WTC11 (cell line): ENCODE data around the gene FOXK1. TPM values are rescaled to one million over a fixed set of nuclear protein-coding genes. Genes with fewer than 3 reads are reported as not detected.

ENCODE experiments used
- ATAC-seq: fragments of 200-7000 bp; cut with Tn5 transposase; 2 replicates; pipeline ENCODE4 v1.10.0; 2021; ENCODE audit warnings: mild to moderate bottlenecking, moderate library complexity
- CTCF ChIA-PET: fragments of 300-600 bp; sonication (Branson Sonifier 250); formaldehyde crosslinking; loops from one replicate; lab custom pipeline; 2021; ENCODE audit warnings: antibody characterized with exemption; lab: Charles Lee
- POLR2A ChIA-PET: fragments of 350-600 bp; sonication (Branson Sonifier 250); formaldehyde crosslinking; loops from one replicate; lab custom pipeline; 2021; ENCODE audit warnings: antibody characterized with exemption; lab: Charles Lee
- DNase-seq: peaks from one replicate; pipeline ENCODE4 v3.0.0; 2021; ENCODE audit warnings: low spot score
- H3K27ac Mint-ChIP-seq: 2 replicates; pipeline ENCODE4 v1.8.0; 2021; ENCODE audit warnings: mixed read lengths
- H3K27me3 Mint-ChIP-seq: 2 replicates; pipeline ENCODE4 v1.8.0; 2021; ENCODE audit warnings: low read depth, mild to moderate bottlenecking, moderate library complexity, mixed read lengths
- H3K36me3 Mint-ChIP-seq: 2 replicates; pipeline ENCODE4 v1.8.0; 2021; ENCODE audit warnings: mixed read lengths
- H3K4me1 Mint-ChIP-seq: 2 replicates; pipeline ENCODE4 v1.8.0; 2022; ENCODE audit warnings: mixed read lengths
- H3K4me3 Mint-ChIP-seq: 2 replicates; pipeline ENCODE4 v1.8.0; 2021; ENCODE audit warnings: mild to moderate bottlenecking, moderate library complexity, mixed read lengths
- H3K9me3 Mint-ChIP-seq: 2 replicates; pipeline ENCODE4 v1.8.0; 2021; ENCODE audit warnings: mixed read lengths
- EMX1 ChIP-seq: fragments of 250-450 bp; sonication (Bioruptor Pico); IDR thresholded peaks from 2 replicates; pipeline ENCODE4 v1.8.0; 2021; ENCODE audit warnings: mild to moderate bottlenecking
- FOXK1 ChIP-seq: sonication (generic); formaldehyde crosslinking; IDR thresholded peaks from 2 replicates; pipeline ENCODE4 v1.8.0; 2022; ENCODE audit warnings: mild to moderate bottlenecking, moderate library complexity, missing genetic modification reagents
- GTF2I ChIP-seq: fragments of 250-450 bp; sonication (Bioruptor Pico); conservative IDR thresholded peaks from 2 replicates; pipeline ENCODE4 v1.4.0; 2021; ENCODE audit warnings: mild to moderate bottlenecking
- MYBL2 ChIP-seq: sonication (generic); formaldehyde crosslinking; IDR thresholded peaks from 2 replicates; pipeline ENCODE4 v1.8.1; 2023; ENCODE audit warnings: mild to moderate bottlenecking, moderate library complexity, missing genetic modification reagents
- NFYB ChIP-seq: sonication (generic); formaldehyde crosslinking; conservative IDR thresholded peaks from 2 replicates; pipeline ENCODE4 v1.8.0; 2022; ENCODE audit warnings: low read depth, missing genetic modification reagents
- SMAD3 ChIP-seq: sonication (generic); formaldehyde crosslinking; IDR thresholded peaks from 2 replicates; pipeline ENCODE4 v1.8.0; 2022; ENCODE audit warnings: missing genetic modification reagents, mild to moderate bottlenecking, borderline replicate concordance
- TCF7 ChIP-seq: sonication (generic); formaldehyde crosslinking; IDR thresholded peaks from 2 replicates; pipeline ENCODE4 v1.8.0; 2022; ENCODE audit warnings: mild to moderate bottlenecking, low read depth, missing genetic modification reagents, moderate library complexity
- ZNF263 ChIP-seq: sonication (generic); formaldehyde crosslinking; IDR thresholded peaks from 2 replicates; pipeline ENCODE4 v1.8.1; 2022; ENCODE audit warnings: low read depth, mild to moderate bottlenecking, moderate library complexity, missing genetic modification reagents
- total RNA-seq: library from RNA; stranded (reverse); gene quantifications from 3 replicates; pipeline ENCODE4 v1.2.3, GENCODE V29; 2021
- TF ChIP-seq, protein P1 (sequence below): sonication (generic); formaldehyde crosslinking; IDR thresholded peaks from 2 replicates; pipeline ENCODE4 v1.8.0; 2022; ENCODE audit warnings: mild to moderate bottlenecking, missing genetic modification reagents
- TF ChIP-seq, protein P2 (sequence below): sonication (generic); formaldehyde crosslinking; IDR thresholded peaks from 2 replicates; pipeline ENCODE4 v1.8.1; 2023; ENCODE audit warnings: mild to moderate bottlenecking, missing genetic modification reagents
- TF ChIP-seq, protein P3 (sequence below): sonication (generic); formaldehyde crosslinking; IDR thresholded peaks from 2 replicates; pipeline ENCODE4 v1.8.1; 2023; ENCODE audit warnings: mild to moderate bottlenecking, moderate library complexity, missing genetic modification reagents
- TF ChIP-seq, protein P4 (sequence below): sonication (generic); formaldehyde crosslinking; IDR thresholded peaks from 2 replicates; pipeline ENCODE4 v1.8.1; 2023; ENCODE audit warnings: mild to moderate bottlenecking, missing genetic modification reagents
- TF ChIP-seq, protein P5 (sequence below): fragments of 250-450 bp; sonication (Bioruptor Pico); IDR thresholded peaks from 2 replicates; pipeline ENCODE4 v2.1.2; 2022; ENCODE audit warnings: mild to moderate bottlenecking, moderate library complexity
- TF ChIP-seq, protein P6 (sequence below): fragments of 250-450 bp; sonication (Bioruptor Pico); IDR thresholded peaks from 2 replicates; pipeline ENCODE4 v1.9.0; 2021; ENCODE audit warnings: moderate library complexity, mild to moderate bottlenecking, inconsistent platforms, borderline replicate concordance
- TF ChIP-seq, protein P7 (sequence below): sonication (generic); formaldehyde crosslinking; IDR thresholded peaks from 2 replicates; pipeline ENCODE4 v1.8.1; 2022; ENCODE audit warnings: low read depth, mild to moderate bottlenecking, moderate library complexity, missing genetic modification reagents, borderline replicate concordance

Gene FOXK1
- total RNA-seq, 1 experiment from 2014 or later: 21.9 TPM

DNA sequence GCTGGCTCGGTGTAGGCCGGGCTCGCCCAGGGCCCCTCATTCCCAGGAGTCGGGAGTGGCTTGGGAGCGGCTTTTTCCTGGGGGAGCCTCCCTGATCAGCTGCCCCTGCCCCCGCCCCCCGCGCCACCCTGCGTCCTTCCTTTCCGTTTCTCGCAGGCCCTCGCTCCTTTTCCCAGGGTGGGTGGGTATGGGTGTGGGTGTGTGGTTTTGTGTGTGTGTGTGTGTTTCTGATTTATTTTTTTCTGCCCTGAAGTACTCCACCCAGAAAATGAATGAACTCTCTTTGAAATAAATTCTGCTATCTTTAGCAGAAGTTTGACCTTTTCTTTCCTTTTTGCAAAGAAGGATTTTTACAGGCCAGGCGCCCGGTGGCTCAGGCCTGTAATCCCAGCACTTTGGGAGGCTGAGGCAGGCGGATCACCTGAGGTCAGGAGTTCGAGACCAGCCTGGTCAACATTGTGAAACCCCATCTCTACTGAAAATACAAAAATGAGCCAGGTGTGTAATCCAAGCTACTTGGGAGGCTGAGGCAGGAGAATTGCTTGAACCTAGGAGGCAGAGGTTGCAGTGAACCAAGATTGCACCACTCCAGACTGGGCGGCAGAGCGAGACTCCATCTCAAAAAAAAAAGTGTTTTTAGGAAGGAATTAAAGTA is 63.3 kb downstream of the FOXK1 start (continued):
- TF ChIP-seq, protein P1, sequence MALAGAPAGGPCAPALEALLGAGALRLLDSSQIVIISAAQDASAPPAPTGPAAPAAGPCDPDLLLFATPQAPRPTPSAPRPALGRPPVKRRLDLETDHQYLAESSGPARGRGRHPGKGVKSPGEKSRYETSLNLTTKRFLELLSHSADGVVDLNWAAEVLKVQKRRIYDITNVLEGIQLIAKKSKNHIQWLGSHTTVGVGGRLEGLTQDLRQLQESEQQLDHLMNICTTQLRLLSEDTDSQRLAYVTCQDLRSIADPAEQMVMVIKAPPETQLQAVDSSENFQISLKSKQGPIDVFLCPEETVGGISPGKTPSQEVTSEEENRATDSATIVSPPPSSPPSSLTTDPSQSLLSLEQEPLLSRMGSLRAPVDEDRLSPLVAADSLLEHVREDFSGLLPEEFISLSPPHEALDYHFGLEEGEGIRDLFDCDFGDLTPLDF (CRISPR knock-in tag): no peak
- TF ChIP-seq ZNF263 (no peak), TCF7 (CRISPR knock-in tag) (no peak)
- TF ChIP-seq, protein P2, sequence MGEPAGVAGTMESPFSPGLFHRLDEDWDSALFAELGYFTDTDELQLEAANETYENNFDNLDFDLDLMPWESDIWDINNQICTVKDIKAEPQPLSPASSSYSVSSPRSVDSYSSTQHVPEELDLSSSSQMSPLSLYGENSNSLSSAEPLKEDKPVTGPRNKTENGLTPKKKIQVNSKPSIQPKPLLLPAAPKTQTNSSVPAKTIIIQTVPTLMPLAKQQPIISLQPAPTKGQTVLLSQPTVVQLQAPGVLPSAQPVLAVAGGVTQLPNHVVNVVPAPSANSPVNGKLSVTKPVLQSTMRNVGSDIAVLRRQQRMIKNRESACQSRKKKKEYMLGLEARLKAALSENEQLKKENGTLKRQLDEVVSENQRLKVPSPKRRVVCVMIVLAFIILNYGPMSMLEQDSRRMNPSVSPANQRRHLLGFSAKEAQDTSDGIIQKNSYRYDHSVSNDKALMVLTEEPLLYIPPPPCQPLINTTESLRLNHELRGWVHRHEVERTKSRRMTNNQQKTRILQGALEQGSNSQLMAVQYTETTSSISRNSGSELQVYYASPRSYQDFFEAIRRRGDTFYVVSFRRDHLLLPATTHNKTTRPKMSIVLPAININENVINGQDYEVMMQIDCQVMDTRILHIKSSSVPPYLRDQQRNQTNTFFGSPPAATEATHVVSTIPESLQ (CRISPR knock-in tag): no peak
- TF ChIP-seq, protein P3, sequence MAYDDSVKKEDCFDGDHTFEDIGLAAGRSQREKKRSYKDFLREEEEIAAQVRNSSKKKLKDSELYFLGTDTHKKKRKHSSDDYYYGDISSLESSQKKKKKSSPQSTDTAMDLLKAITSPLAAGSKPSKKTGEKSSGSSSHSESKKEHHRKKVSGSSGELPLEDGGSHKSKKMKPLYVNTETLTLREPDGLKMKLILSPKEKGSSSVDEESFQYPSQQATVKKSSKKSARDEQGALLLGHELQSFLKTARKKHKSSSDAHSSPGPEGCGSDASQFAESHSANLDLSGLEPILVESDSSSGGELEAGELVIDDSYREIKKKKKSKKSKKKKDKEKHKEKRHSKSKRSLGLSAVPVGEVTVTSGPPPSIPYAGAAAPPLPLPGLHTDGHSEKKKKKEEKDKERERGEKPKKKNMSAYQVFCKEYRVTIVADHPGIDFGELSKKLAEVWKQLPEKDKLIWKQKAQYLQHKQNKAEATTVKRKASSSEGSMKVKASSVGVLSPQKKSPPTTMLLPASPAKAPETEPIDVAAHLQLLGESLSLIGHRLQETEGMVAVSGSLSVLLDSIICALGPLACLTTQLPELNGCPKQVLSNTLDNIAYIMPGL (CRISPR knock-in tag): no peak
- TF ChIP-seq, all 79 proteins: peak for 0

DNA sequence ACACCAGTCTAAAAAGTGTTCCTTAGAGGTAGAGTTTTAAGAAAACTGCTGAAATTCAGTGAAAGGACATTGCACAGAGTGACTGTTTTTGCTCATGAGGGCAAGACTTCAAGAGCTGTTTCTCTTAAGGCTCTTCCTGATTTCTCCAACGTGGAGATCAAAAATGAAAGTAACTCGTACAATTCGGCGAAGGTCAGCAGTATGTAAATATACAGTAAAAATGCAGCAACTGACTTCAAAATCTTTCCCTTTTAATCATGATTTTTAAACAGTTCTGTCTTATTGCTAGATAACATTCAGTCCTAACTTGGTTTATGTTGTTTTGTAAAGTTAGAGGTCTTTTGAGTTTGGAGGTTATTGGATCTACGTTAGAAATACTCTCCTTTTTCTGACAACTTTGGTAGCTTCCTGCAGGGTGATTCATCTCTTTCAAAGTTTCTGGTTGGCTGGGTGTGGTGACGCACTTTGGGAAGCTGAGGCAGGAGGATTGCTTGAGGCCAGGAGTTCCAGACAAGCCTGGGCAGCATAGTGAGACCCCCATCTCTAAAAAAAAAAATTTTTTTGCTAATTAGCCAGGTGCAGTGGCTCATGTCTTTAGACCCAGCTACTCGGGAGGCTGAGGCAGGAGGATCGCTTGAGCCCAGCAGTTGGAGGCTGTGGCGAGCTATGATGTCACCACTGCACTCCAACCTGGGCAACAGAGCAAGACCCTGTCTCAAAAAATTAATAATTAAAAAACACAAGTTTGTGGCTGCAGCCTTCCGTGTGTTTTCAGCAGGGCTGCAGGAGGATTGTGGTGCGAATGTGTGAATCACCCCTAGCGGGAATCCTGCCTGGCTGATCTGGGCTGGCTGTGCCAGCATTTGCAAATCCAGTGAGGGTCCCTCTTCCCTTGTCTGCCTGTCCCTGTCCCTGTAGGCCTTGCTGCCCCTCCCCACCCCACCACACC is 64.2 kb downstream of the FOXK1 start:
- POLR2A ChIA-PET: interaction anchor here (0.7 kb wide), 1 partner anchor 476 kb away, joined by 3 read pairs; no protein-coding TSS in a partner anchor
- ATAC-seq (no peak), DNase-seq (no peak)
- Mint-ChIP-seq H3K4me1 (peaks cover 23% of the 10 kb centered on the region), H3K36me3 (peaks cover 18% of the 10 kb centered on the region), H3K27ac (no peak overlapping the region), H3K4me3 (no peak overlapping the region), H3K27me3 (peaks cover 51% of the 10 kb centered on the region), H3K9me3 (no peaks in the 10 kb centered on the region)
- TF ChIP-seq SMAD3 (CRISPR knock-in tag): no peak
- TF ChIP-seq GTF2I (CRISPR knock-in tag): peak; percentile 30; the same call in 1 of the 2 replicates
- CTCF ChIA-PET: no interaction called here

DNA sequence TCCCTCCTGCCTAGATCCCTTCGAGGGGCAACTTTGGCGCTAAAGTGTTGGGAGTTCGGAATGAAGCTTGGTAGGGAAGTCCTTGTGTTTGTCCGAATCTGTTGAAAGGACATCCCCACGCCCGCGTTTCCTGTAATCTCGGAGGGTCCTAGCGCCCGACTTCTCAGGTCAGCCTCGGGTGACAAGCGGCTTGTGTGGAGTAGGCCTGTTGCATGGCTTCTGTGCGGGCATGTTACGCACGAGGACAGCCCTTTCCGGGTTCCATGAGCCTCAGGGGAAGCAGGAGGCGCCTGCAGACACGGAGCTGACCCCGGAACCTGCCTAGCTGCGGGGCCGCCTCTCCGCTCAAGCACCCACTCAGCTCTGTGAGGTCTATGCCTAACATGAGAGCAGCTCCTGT is 64.9 kb downstream of the FOXK1 start:
- no peak overlapping the region for H3K4me3 Mint-ChIP-seq
- ATAC-seq (no peak), DNase-seq (no peak)
- H3K9me3 Mint-ChIP-seq: no peaks in the 10 kb centered on the region
- H3K27me3 Mint-ChIP-seq: peaks cover 46% of the 10 kb centered on the region
- peaks cover 23% of the 10 kb centered on the region for H3K4me1 Mint-ChIP-seq
- POLR2A ChIA-PET: interaction anchor here (0.8 kb wide), 1 partner anchor 27 kb away, joined by 3 read pairs; no protein-coding TSS in a partner anchor
- no peak overlapping the region for H3K27ac Mint-ChIP-seq
- CTCF ChIA-PET: interaction anchor here (0.6 kb wide), 1 partner anchor 51 kb away, joined by 3 read pairs; no protein-coding TSS in a partner anchor
- peaks cover 13% of the 10 kb centered on the region for H3K36me3 Mint-ChIP-seq
- TF ChIP-seq FOXK1 (no peak), NFYB (no peak), MYBL2 (CRISPR knock-in tag) (no peak), EMX1 (CRISPR knock-in tag) (no peak)
- TF ChIP-seq, protein P2 (CRISPR knock-in tag): no peak
- TF ChIP-seq, protein P4, sequence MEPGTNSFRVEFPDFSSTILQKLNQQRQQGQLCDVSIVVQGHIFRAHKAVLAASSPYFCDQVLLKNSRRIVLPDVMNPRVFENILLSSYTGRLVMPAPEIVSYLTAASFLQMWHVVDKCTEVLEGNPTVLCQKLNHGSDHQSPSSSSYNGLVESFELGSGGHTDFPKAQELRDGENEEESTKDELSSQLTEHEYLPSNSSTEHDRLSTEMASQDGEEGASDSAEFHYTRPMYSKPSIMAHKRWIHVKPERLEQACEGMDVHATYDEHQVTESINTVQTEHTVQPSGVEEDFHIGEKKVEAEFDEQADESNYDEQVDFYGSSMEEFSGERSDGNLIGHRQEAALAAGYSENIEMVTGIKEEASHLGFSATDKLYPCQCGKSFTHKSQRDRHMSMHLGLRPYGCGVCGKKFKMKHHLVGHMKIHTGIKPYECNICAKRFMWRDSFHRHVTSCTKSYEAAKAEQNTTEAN: no peak
- TF ChIP-seq, protein P5, sequence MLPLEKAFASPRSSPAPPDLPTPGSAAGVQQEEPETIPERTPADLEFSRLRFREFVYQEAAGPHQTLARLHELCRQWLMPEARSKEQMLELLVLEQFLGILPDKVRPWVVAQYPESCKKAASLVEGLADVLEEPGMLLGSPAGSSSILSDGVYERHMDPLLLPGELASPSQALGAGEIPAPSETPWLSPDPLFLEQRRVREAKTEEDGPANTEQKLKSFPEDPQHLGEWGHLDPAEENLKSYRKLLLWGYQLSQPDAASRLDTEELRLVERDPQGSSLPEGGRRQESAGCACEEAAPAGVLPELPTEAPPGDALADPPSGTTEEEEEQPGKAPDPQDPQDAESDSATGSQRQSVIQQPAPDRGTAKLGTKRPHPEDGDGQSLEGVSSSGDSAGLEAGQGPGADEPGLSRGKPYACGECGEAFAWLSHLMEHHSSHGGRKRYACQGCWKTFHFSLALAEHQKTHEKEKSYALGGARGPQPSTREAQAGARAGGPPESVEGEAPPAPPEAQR: no peak
- TF ChIP-seq, protein P6, sequence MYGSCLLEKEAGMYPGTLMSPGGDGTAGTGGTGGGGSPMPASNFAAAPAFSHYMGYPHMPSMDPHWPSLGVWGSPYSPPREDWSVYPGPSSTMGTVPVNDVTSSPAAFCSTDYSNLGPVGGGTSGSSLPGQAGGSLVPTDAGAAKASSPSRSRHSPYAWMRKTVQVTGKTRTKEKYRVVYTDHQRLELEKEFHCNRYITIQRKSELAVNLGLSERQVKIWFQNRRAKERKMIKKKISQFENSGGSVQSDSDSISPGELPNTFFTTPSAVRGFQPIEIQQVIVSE (CRISPR knock-in tag): no peak
- TF ChIP-seq, protein P7, sequence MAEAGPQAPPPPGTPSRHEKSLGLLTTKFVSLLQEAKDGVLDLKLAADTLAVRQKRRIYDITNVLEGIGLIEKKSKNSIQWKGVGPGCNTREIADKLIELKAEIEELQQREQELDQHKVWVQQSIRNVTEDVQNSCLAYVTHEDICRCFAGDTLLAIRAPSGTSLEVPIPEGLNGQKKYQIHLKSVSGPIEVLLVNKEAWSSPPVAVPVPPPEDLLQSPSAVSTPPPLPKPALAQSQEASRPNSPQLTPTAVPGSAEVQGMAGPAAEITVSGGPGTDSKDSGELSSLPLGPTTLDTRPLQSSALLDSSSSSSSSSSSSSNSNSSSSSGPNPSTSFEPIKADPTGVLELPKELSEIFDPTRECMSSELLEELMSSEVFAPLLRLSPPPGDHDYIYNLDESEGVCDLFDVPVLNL (CRISPR knock-in tag): no peak
